ENCODE results near the gene ALCAM. TPM values are rescaled to one million over a fixed set of nuclear protein-coding genes. Genes with fewer than 3 reads are reported as not detected.

The ALCAM gene
- total RNA-seq, 4 donors from 2014 or later = 7.3 to 249 (median 26.8) TPM

DNA sequence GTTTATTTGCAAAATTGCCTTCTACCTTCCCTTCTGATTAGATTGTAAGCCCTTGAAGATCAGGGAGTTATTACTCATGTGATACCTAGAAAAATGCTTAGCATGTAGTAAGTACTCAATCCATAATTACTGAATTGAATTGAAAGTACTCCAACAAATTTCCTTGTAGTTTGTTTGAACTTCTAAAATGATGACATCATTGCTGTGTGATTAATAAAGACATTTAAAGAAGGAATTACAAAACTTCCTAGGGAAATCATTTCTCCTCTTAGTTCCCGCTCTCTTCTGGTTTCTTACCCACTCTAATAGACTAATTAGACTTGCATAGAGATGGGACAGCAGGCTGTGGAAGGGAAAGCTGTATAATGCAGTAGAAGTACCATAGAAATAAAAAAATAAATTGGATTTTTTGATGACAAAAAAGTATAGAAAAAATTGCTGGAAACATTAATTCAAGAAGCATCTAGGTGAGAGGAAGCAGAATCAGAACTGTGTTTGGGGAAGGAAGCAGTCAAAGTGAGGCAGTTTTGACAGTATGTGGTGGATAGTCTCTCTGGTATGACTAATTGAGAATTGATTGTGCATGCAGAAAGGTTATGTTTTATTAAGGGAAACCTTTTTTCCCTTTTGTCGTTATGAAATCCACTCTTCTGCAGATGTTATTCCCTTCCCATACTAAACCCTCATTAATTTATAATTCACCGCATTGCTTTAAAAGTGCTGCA, 93.0 kb downstream of the ALCAM start:
- TF ChIP-seq, protein P1, sequence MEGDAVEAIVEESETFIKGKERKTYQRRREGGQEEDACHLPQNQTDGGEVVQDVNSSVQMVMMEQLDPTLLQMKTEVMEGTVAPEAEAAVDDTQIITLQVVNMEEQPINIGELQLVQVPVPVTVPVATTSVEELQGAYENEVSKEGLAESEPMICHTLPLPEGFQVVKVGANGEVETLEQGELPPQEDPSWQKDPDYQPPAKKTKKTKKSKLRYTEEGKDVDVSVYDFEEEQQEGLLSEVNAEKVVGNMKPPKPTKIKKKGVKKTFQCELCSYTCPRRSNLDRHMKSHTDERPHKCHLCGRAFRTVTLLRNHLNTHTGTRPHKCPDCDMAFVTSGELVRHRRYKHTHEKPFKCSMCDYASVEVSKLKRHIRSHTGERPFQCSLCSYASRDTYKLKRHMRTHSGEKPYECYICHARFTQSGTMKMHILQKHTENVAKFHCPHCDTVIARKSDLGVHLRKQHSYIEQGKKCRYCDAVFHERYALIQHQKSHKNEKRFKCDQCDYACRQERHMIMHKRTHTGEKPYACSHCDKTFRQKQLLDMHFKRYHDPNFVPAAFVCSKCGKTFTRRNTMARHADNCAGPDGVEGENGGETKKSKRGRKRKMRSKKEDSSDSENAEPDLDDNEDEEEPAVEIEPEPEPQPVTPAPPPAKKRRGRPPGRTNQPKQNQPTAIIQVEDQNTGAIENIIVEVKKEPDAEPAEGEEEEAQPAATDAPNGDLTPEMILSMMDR (IDR thresholded peaks at IDR 0.05; ENCODE audit: low read depth) = no peak

DNA sequence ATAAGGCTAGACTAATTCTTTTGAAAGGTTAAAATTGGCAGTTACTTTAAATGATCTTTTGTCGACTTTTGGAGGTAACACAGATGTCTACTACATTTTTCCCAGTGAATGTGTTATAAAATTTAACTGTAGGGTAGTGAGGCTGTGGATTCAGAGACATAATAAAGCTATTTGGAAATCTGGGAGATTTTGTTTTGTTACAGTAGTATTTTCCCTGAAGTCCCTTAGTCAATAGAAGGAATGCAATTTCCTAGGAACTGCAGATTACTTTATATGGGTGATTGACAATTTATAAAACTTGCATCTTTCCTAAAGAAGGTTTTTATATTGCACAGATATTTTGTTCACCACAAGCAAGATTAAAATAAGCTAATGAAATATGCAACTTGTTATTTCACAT, 96.9 kb downstream of the ALCAM start:
- TF ChIP-seq, protein P1 (IDR thresholded peaks at IDR 0.05; ENCODE audit: low read depth) = no peak

DNA sequence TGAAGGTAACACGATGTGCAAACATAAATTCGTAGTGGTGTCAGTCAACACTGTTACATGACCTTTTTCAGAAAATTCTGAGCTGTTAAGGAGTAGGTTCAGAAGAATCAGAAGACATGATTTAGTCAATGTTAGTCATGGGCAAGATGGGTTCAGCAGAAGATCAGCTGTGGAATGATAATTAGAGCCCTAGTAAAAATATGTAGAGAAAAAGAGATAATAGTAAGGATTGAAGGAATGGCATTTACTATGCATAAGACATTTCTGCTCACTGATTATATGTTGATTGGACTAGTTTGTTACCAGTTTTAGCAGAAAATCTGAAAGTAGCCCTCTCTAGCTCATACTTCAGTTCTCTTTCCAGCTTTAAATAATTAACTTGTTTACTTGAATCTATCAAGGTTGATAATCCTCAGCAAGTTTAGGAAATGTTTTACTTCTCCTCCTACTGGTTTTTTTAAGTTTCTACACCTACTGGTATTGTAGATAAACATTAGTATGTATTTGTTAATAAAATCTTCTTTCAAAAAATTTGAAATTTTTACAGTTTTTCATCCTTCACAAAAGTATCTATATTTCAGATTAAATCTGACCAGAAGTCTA, 98.6 kb downstream of the ALCAM start:
- TF ChIP-seq, protein P1 (IDR thresholded peaks at IDR 0.05; ENCODE audit: low read depth) = no peak

DNA sequence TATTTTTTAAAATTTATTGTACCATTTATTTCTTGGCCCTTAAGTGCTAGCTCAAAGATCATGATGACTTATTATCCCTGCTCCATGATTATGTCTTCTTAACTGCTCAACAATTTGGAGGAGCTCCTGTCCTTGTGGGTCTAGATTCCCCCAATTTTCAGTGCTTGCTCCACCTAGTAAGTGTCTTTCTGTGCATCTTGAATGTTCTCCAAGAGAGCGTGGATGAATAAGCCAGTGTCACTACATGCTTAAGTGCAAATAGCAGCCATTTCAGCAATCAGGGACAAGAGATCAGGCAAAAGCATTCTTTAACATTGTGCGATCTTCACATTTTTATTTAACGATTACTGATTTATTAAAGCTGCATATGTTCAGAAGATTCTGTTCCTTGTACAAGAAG, 99.4 kb downstream of the ALCAM start:
- TF ChIP-seq, protein P1 (IDR thresholded peaks at IDR 0.05; ENCODE audit: low read depth) = no peak

DNA sequence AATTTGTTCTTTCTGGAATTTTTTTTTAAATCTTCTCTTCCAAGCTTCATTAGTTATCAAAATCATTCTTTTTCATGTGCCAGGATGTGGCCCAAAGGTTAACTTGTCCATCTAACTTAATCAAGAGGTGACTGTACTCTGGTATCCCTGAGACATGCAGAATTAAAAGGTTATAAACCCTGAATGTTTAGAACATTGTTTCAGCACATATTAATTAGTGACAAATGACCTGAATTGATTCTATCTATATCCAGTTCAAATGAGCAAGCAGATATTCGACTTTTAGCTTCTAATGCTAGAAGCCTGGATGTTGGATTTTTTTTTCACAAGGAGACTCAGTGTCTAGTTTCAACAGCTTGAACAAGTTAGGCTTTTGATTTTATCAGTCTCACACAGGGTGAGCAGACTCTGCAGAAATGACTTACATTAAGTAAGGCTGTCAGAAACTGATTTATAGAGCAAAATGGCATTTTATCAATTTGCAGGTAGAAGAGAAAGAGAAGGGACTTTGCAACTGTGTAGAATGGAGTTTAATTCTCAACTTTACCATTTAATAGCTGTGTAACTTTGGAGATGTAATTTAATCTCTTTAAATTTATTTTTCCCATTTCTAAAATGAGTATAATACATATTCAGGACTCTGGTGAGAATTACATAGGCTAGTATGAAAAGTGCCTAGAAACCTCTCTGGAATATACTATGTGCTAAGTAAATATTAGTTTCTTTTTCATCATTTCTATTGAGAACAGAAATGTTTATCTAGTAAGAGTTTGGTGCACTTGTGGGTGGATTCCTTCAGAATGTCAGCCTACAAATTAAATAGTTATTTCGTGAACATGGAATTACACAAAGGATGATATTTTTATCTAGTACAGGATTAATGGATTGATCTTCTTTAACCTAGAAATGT, 100.0 kb downstream of the ALCAM start:
- TF ChIP-seq, protein P1 (IDR thresholded peaks at IDR 0.05; ENCODE audit: low read depth) = no peak

DNA sequence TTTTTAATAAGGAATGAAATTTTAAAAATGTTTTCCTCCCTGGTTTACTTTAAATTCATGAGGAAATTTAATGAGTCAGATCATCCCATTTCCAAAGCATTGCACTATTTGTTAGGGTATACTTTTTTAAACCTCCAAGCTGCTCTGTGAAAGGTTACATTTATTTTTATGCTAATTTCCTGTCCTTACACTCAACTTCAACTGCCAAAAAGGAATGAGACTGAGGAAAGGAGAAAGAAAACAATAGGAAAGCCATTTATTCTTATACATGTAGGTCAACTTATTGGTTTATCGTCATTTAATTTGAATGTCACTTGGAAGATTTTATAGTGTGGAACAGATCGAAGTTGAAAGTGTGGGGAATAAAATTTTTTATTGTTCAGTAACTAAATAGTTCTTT, 104.1 kb downstream of the ALCAM start:
- TF ChIP-seq, protein P1 (IDR thresholded peaks at IDR 0.05; ENCODE audit: low read depth) = no peak

Measured in subcutaneous adipose tissue (tissue), 4 donors.